AG09309 (cell line): ENCODE data around the gene THSD4.
A peak's percentile ranks its signal among the peaks of the same experiment; 100 is the strongest.
"Not testable (repeated sequence)": the region's sequence is repeated elsewhere in the genome, so short reads cannot be mapped to it uniquely, and the experiment has no call there.

Experiments used
- DNase-seq: peaks from one replicate; pipeline ENCODE4 v3.0.0-alpha.2; 2010; ENCODE audit warnings: low read depth
- H3K4me3 ChIP-seq: 2 replicates; pipeline ENCODE4 v1.5.1; 2011; ENCODE audit warnings: mild to moderate bottlenecking, low read depth, low read length, moderate library complexity; ENCODE audit not compliant: control insufficient read depth
- CTCF ChIP-seq: IDR thresholded peaks from 2 replicates; pipeline ENCODE4 v1.5.1; 2011; ENCODE audit warnings: mild to moderate bottlenecking, low read depth, low read length, inconsistent platforms; ENCODE audit not compliant: insufficient read depth, control insufficient read depth; ENCODE audit errors: missing control alignments

THSD4 gene

DNA sequence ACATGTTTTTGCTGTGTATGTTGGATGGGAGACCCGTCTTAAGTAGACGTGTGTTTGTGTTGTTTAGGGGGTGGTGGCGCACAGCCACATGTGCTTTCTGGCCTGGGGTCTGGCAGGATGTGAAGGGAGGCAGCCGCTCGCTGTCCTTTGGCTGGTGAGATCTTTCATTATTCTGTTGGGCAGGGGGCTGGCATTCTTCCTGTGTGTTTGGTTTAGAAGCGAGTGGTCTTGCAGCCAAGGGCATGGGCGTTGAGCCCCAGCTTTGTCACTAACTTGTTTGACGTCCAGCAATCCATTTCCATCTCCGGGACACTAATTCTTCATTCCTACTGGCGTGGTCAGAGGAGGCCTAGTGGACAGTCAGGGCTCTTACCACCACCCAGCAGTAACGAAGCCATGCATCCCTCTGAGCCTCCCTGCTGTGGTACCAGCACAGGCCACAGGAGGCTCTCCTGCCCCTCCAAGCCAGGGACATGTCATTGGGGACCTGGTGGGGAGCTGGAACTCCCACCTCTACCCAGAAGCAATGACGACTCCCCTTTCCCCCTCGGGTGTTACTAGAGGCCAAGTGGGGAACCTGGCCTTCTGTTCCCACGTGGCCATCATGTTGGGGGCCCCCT lies 10.7 kb downstream of the THSD4 start:
- TF ChIP-seq CTCF = peak; percentile 12
- DNase-seq = no peak
- no peak overlapping the region for H3K4me3 ChIP-seq

GRCh38 chr15:71127083-71127482 lies 11.8 kb downstream of the THSD4 start:
- no peak for DNase-seq
- no peak overlapping the region for H3K4me3 ChIP-seq
- TF ChIP-seq CTCF = no peak

DNA sequence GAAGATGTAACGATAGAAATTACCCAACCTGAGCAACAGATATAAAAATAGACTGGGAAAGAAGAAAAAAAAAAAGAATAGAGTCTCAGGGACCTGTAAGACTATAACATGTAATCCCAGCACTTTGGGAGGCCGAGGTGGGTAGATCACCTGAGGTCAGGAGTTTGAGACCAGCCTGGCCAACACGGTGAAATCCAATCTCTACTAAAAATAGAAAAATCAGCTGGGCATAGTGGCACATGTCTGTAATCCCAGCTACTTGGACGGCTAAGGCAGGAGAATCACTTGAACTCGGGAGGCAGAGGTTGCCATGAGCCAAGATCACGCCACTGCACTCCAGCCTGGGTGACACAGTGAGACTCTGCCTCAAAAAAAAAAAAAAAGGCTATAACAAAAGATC lies 12.9 kb downstream of the THSD4 start:
- not testable (repeated sequence) for H3K4me3 ChIP-seq, DNase-seq

DNA sequence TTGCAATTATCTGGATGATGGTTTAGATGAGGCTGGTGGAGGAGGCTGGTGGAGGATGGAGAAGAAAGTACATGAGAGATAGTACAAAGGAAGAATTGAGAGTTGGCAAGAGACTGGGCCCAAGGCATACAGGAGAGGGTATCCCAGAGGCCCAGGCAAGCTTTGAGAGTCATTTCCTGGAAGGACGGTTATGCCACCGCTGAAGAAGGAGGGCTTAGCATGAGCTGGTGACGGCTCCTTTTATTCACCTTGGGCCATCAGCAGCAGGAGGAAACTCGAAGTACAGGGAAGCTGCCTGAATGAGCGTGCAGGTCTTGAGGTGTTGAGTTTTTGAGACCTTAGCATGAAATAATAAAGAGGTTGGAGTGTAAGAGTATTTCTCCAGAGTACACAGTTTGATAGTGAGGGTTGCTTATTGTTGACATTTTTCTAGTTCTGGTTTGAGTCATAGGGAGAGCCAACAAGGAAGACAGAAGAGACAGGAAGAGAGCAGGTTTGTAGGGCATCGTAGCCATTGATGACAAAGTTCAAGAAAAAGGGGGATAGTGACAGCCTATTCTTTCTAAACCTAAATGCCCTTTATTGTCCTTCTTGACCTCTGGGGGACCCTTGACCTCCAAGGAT lies 13.8 kb downstream of the THSD4 start:
- DNase-seq = no peak
- no peak for TF ChIP-seq CTCF
- H3K4me3 ChIP-seq = no peak overlapping the region

DNA sequence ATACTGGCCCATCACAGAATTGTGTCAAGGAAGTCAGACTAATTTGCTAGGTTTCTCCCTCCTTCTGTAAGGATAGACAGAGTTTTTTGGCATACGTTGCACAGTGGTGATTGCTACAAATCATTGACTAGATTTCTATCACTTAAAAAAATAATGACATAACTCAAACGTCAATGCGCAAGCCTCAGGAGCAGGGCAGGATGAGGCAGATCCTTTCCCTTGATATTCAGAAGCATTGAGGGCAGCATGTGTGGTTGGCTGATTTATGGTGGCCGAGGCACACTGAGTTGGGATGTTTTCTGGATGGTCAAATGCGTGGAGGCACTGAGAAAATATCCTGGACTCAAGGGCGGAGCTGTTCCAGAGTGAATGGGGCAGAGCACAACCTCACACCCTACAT lies 14.4 kb downstream of the THSD4 start:
- no peak for DNase-seq
- no peak for TF ChIP-seq CTCF
- H3K4me3 ChIP-seq = no peak overlapping the region

GRCh38 chr15:71131601-71132362 lies 16.5 kb downstream of the THSD4 start:
- H3K4me3 ChIP-seq = no peak overlapping the region
- no peak for DNase-seq
- TF ChIP-seq CTCF = no peak
